Measurements from ENCODE around the gene ST7L. TPM values are rescaled to one million over a fixed set of nuclear protein-coding genes. Genes with fewer than 3 reads are reported as not detected.

ST7L gene
- total RNA-seq, 1 donor = 18.5 TPM

DNA sequence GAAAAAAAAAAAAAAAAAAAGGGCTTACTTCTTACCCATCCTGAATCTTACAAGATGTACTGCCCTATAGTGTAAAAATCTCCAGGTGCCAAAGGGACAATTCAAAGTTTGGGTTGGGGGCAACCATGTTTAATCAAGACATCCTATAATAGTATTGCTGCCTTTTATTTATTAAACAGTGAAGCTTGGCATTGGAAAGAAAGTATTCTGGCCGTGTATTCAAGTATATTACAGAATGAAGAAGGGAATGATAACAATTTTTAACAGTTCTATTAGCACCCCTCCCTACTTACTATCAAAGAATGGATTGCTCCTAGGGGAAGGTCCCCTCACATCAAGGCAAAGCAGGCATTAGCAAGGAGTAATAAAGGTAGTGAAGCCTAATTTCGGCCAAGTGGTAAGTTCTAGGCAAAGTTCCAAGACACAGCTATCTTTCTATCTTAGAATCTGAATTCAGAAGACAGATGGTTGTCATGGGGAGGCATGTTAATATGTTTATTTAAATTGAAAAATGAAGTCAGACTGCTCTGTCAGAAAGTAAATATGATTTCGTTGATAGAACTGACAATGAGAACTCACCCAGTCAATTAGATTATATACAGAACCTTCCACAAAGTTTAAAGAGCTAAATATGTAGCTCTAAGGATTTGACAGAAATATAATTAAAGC, 24.6 kb downstream of the ST7L start:
- Histone ChIP-seq H3K9me3 (ENCODE audit: low read depth, low read length) (no peaks in the 10 kb centered on the region), H3K27ac (ENCODE audit: low read depth, low read length) (no peak overlapping the region), H3K36me3 (ENCODE audit: insufficient read depth, low read length) (peaks cover 40% of the 10 kb centered on the region), H2AFZ (ENCODE audit: low read length) (no peak overlapping the region), H3K4me2 (ENCODE audit: insufficient read depth, low read length) (no peak overlapping the region), H3K79me2 (ENCODE audit: insufficient read depth, low read length) (no peaks in the 10 kb centered on the region), H4K20me1 (ENCODE audit: insufficient read depth, low read length) (no peaks in the 10 kb centered on the region), H3K4me1 (ENCODE audit: insufficient read depth, low read length) (no peaks in the 10 kb centered on the region), H3K4me3 (ENCODE audit: insufficient read depth, low read length) (no peak overlapping the region), H3K27me3 (ENCODE audit: insufficient read depth, low read length) (no peaks in the 10 kb centered on the region)
- TF ChIP-seq, protein P1, sequence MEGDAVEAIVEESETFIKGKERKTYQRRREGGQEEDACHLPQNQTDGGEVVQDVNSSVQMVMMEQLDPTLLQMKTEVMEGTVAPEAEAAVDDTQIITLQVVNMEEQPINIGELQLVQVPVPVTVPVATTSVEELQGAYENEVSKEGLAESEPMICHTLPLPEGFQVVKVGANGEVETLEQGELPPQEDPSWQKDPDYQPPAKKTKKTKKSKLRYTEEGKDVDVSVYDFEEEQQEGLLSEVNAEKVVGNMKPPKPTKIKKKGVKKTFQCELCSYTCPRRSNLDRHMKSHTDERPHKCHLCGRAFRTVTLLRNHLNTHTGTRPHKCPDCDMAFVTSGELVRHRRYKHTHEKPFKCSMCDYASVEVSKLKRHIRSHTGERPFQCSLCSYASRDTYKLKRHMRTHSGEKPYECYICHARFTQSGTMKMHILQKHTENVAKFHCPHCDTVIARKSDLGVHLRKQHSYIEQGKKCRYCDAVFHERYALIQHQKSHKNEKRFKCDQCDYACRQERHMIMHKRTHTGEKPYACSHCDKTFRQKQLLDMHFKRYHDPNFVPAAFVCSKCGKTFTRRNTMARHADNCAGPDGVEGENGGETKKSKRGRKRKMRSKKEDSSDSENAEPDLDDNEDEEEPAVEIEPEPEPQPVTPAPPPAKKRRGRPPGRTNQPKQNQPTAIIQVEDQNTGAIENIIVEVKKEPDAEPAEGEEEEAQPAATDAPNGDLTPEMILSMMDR (IDR thresholded peaks at IDR 0.05; ENCODE audit: extremely low read depth, low read depth, low read length) = no peak
- no peak for DNase-seq (ENCODE audit: insufficient read length, low spot score, missing footprints)

DNA sequence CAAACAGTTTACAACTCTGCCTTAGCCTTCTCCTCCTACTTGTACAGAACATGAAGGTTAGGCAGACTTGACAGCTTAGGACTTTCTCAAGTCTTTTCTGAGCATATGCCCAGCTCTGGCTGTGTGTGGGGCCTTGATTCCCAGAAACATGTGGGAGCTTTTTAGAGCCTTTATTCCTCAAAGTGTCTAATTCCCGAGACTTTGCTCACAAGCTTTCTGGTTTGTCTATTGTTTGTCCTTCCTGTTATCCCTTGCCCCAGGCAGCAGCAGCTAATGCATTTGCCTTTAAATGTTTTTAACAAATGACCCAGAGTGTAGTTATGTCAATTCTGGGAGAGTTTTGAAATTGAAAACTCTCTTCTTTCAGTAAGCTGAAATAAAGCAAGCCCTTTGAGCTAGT, 29.2 kb downstream of the ST7L start:
- H3K36me3 ChIP-seq (ENCODE audit: insufficient read depth, low read length) = peaks cover 22% of the 10 kb centered on the region

DNA sequence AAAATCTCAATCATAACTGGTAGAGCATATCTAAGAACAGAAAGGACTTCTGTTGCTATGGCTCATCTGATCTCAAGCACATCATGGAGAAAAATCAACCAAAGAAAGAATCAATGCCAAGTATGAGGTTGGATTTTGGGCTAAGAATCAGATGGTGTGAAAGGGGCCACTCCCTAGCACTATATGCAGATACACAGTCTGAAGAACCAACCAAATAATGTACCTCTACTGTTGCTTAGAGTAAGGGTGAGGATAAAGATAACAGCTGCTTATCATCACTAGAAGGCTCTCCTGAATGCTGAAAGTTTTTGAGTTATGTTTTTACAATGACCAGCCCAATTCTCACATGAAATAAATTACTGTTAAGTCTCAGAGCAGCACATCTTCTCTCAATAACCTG, 35.6 kb downstream of the ST7L start:
- TF ChIP-seq, protein P1 (IDR thresholded peaks at IDR 0.05; ENCODE audit: extremely low read depth, low read depth, low read length) = no peak
- no peaks in the 10 kb centered on the region for H4K20me1 ChIP-seq (ENCODE audit: insufficient read depth, low read length)
- peaks cover 7% of the 10 kb centered on the region for H3K36me3 ChIP-seq (ENCODE audit: insufficient read depth, low read length)
- DNase-seq (ENCODE audit: insufficient read length, low spot score, missing footprints) = no peak
- no peak overlapping the region for H3K4me3 ChIP-seq (ENCODE audit: insufficient read depth, low read length)
- H3K9me3 ChIP-seq (ENCODE audit: low read depth, low read length) = no peaks in the 10 kb centered on the region
- H3K4me2 ChIP-seq (ENCODE audit: insufficient read depth, low read length) = no peak overlapping the region
- no peaks in the 10 kb centered on the region for H3K79me2 ChIP-seq (ENCODE audit: insufficient read depth, low read length)
- peaks cover 4% of the 10 kb centered on the region for H3K4me1 ChIP-seq (ENCODE audit: insufficient read depth, low read length)
- no peak overlapping the region for H2AFZ ChIP-seq (ENCODE audit: low read length)
- H3K27ac ChIP-seq (ENCODE audit: low read depth, low read length) = no peak overlapping the region
- no peaks in the 10 kb centered on the region for H3K27me3 ChIP-seq (ENCODE audit: insufficient read depth, low read length)

More for the DNA sequence above, 29.2 kb downstream of the ST7L start:
- Histone ChIP-seq H3K27ac (ENCODE audit: low read depth, low read length) (no peak overlapping the region), H3K4me1 (ENCODE audit: insufficient read depth, low read length) (no peaks in the 10 kb centered on the region), H3K79me2 (ENCODE audit: insufficient read depth, low read length) (no peaks in the 10 kb centered on the region), H3K4me3 (ENCODE audit: insufficient read depth, low read length) (no peak overlapping the region), H2AFZ (ENCODE audit: low read length) (no peak overlapping the region), H3K9me3 (ENCODE audit: low read depth, low read length) (no peaks in the 10 kb centered on the region), H4K20me1 (ENCODE audit: insufficient read depth, low read length) (no peaks in the 10 kb centered on the region), H3K27me3 (ENCODE audit: insufficient read depth, low read length) (no peaks in the 10 kb centered on the region), H3K4me2 (ENCODE audit: insufficient read depth, low read length) (no peak overlapping the region)
- TF ChIP-seq, protein P1 (IDR thresholded peaks at IDR 0.05; ENCODE audit: extremely low read depth, low read depth, low read length) = no peak
- no peak for DNase-seq (ENCODE audit: insufficient read length, low spot score, missing footprints)

DNA sequence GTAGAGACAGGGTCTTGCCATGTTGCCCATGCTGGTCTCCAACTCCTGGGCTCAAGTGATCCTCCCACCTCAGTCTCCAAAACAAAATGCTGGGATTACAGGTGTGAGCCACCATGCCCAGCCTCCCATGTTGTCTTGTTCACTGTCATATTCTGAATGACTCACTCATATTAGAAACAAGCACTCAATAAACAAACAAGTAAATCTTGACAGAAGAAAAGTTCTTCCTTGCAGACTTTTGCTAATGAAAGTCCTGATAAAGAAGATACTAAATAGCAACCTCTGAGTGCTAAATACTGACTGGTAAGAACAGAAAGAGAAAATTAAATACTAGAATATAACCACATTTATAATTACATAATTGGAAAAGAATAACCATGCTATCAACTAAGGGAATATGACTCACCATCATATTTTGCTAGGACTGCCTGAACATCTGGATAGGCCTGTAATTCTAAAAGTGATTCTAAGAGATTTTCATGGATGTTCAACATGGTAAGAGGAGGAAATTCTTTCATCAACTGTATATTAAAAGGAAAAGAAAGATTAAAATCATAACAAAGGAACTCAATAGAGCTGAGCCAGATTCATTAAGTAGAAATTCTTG, 37.3 kb downstream of the ST7L start:
- Histone ChIP-seq H3K9me3 (ENCODE audit: low read depth, low read length) (no peaks in the 10 kb centered on the region), H4K20me1 (ENCODE audit: insufficient read depth, low read length) (no peaks in the 10 kb centered on the region), H3K27me3 (ENCODE audit: insufficient read depth, low read length) (no peaks in the 10 kb centered on the region), H3K79me2 (ENCODE audit: insufficient read depth, low read length) (no peaks in the 10 kb centered on the region), H3K4me2 (ENCODE audit: insufficient read depth, low read length) (no peak overlapping the region), H3K36me3 (ENCODE audit: insufficient read depth, low read length) (peaks cover 16% of the 10 kb centered on the region), H2AFZ (ENCODE audit: low read length) (no peak overlapping the region), H3K4me3 (ENCODE audit: insufficient read depth, low read length) (no peak overlapping the region), H3K4me1 (ENCODE audit: insufficient read depth, low read length) (peaks cover 4% of the 10 kb centered on the region), H3K27ac (ENCODE audit: low read depth, low read length) (no peak overlapping the region)
- no peak for DNase-seq (ENCODE audit: insufficient read length, low spot score, missing footprints)
- TF ChIP-seq, protein P1 (IDR thresholded peaks at IDR 0.05; ENCODE audit: extremely low read depth, low read depth, low read length) = no peak

Data from osteoblast (primary cell).